Measurements from ENCODE around the gene GNB1. TPM values are rescaled to one million over a fixed set of nuclear protein-coding genes. Genes with fewer than 3 reads are reported as not detected.

GNB1 gene
- total RNA-seq, 1 experiment from 2014 or later = 400 TPM

GRCh38 chr1:1907098-1907736, 16.3 kb upstream of the GNB1 start:
- no peak overlapping the region for H4K91ac ChIP-seq (ENCODE audit: insufficient read length, low read depth, low read length)

More at GRCh38 chr1:1907098-1907736, 16.3 kb upstream of the GNB1 start:
- Histone ChIP-seq H3K79me1 (ENCODE audit: insufficient read depth, low read depth, low read length, poor library complexity, severe bottlenecking) (no peaks in the 10 kb centered on the region), H3K27ac (ENCODE audit: insufficient read length, low read depth, low read length) (no peak overlapping the region), H3K4me1 (ENCODE audit: insufficient read depth, low read length) (no peaks in the 10 kb centered on the region), H3K4ac (ENCODE audit: low read depth, low read length) (no peak overlapping the region), H2BK5ac (ENCODE audit: insufficient read length, low read length) (no peak overlapping the region), H4K8ac (replicated peaks; ENCODE audit: insufficient read length, low read depth, low read length) (no peak overlapping the region), H3K27me3 (ENCODE audit: insufficient read depth, low read length) (no peaks in the 10 kb centered on the region), H3K23ac (ENCODE audit: insufficient read length, low read depth, low read length) (no peak overlapping the region), H3K56ac (ENCODE audit: insufficient read length, low read depth, low read length) (no peak overlapping the region), H2AK5ac (ENCODE audit: insufficient read length, low read length) (no peak overlapping the region), H3K14ac (ENCODE audit: insufficient read depth, low read length) (no peak overlapping the region), H3K23me2 (ENCODE audit: insufficient read length, low read depth, low read length, poor library complexity, severe bottlenecking) (peaks cover 6% of the 10 kb centered on the region), H2BK12ac (ENCODE audit: insufficient read length, low read depth, low read length) (no peak overlapping the region), H4K5ac (ENCODE audit: insufficient read length, low read depth, low read length) (no peak overlapping the region), H2AFZ (ENCODE audit: low read length) (no peak overlapping the region), H3K9ac (ENCODE audit: extremely low read depth, insufficient read length, low read length) (no peak overlapping the region), H3K18ac (ENCODE audit: insufficient read length, low read depth, low read length) (no peak overlapping the region), H3K79me2 (ENCODE audit: insufficient read depth, low read length) (no peaks in the 10 kb centered on the region), H4K20me1 (ENCODE audit: control insufficient read depth, insufficient read depth, insufficient read length) (no peaks in the 10 kb centered on the region), H3K9me3 (ENCODE audit: control insufficient read depth, low read depth, low read length) (no peaks in the 10 kb centered on the region), H2BK15ac (ENCODE audit: low read depth, low read length) (no peak overlapping the region), H3T11ph (ENCODE audit: low read length) (no peak overlapping the region), H3K4me2 (ENCODE audit: insufficient read depth, insufficient read length, low read length) (no peak overlapping the region), H2BK120ac (ENCODE audit: low read depth, low read length, poor library complexity, severe bottlenecking) (no peak overlapping the region), H2BK20ac (ENCODE audit: low read depth, low read length, poor library complexity, severe bottlenecking) (no peak overlapping the region)
- Mint-ChIP-seq H3K4me1 (peaks cover 15 to 19% of the 10 kb centered on the region in 2 experiments), H3K4me3 (no peak overlapping the region), H3K9me3 (peaks cover 6% of the 10 kb centered on the region in 2 experiments; a peak in 3 of 5 replicates), H3K27me3 (ENCODE audit: low read depth) (peaks cover 2% of the 10 kb centered on the region; the same call in 1 of the 2 replicates), H3K27ac (no peak overlapping the region), H3K36me3 (ENCODE audit: insufficient read depth in 1 of 3, low read depth in 3 of 3) (no peaks in the 10 kb centered on the region)
- whole genome bisulfite sequencing (ENCODE audit: extremely low coverage, insufficient read length, low lambda C conversion rate) = no CpG with 5 or more reads among the region's 8 CpGs
- peak; percentile 32 for DNase-seq
- no peak for TF ChIP-seq CTCF (conservative IDR thresholded peaks at IDR 0.05)

Measured in H9 (cell line).